H9 (cell line): ENCODE measurements around the gene LHPP. TPM values are rescaled to one million over a fixed set of nuclear protein-coding genes. Genes with fewer than 3 reads are reported as not detected.

Source experiments
- DNase-seq: peaks from one replicate; pipeline ENCODE4 v3.0.0-alpha.2; 2017
- H2AFZ ChIP-seq: one replicate; pipeline ENCODE4 v1.6.1; 2013; ENCODE audit warnings: mild to moderate bottlenecking, low read length, control low read depth, moderate library complexity
- H2AK5ac ChIP-seq: 2 replicates; pipeline ENCODE4 v1.6.1; 2013; ENCODE audit warnings: low read length, control low read depth, mixed read lengths; ENCODE audit not compliant: insufficient read length
- H2BK120ac ChIP-seq: one replicate; pipeline ENCODE4 v1.6.1; 2013; ENCODE audit warnings: low read depth, mild to moderate bottlenecking, low read length, control low read depth, inconsistent platforms; ENCODE audit not compliant: poor library complexity, severe bottlenecking
- H2BK12ac ChIP-seq: 2 replicates; pipeline ENCODE4 v1.6.1; 2013; ENCODE audit warnings: low read length, control low read depth, mixed read lengths, low read depth; ENCODE audit not compliant: insufficient read length
- H2BK15ac ChIP-seq: 2 replicates; pipeline ENCODE4 v1.6.1; 2013; ENCODE audit warnings: low read depth, low read length, control low read depth
- H2BK20ac ChIP-seq: one replicate; pipeline ENCODE4 v1.6.1; 2013; ENCODE audit warnings: low read depth, mild to moderate bottlenecking, low read length, control low read depth, inconsistent platforms; ENCODE audit not compliant: poor library complexity, severe bottlenecking
- H2BK5ac ChIP-seq: 2 replicates; pipeline ENCODE4 v1.6.1; 2013; ENCODE audit warnings: low read length, control low read depth, mixed read lengths; ENCODE audit not compliant: insufficient read length
- H3K14ac ChIP-seq: 2 replicates; pipeline ENCODE4 v1.6.1; 2013; ENCODE audit warnings: low read length, control low read depth; ENCODE audit not compliant: insufficient read depth
- H3K18ac ChIP-seq: 2 replicates; pipeline ENCODE4 v1.6.1; 2013; ENCODE audit warnings: low read depth, mild to moderate bottlenecking, mixed read lengths, low read length, control low read depth; ENCODE audit not compliant: insufficient read length
- H3K23ac ChIP-seq: 2 replicates; pipeline ENCODE4 v1.6.1; 2013; ENCODE audit warnings: low read length, control low read depth, mixed read lengths, low read depth; ENCODE audit not compliant: insufficient read length
- H3K23me2 ChIP-seq: 2 replicates; pipeline ENCODE4 v1.6.1; 2013; ENCODE audit warnings: low read depth, mild to moderate bottlenecking, mixed read lengths, low read length, control low read depth; ENCODE audit not compliant: insufficient read length, poor library complexity, severe bottlenecking
- H3K27ac ChIP-seq: 2 replicates; pipeline ENCODE4 v1.5.1; 2013; ENCODE audit warnings: low read length, control low read depth, mixed read lengths, low read depth; ENCODE audit not compliant: insufficient read length
- H3K27me3 ChIP-seq: 2 replicates; pipeline ENCODE4 v1.6.1; 2013; ENCODE audit warnings: low read length, control low read depth, inconsistent platforms; ENCODE audit not compliant: insufficient read depth
- H3K4ac ChIP-seq: 2 replicates; pipeline ENCODE4 v1.6.1; 2013; ENCODE audit warnings: low read depth, mild to moderate bottlenecking, control low read depth, inconsistent platforms, low read length, moderate library complexity
- H3K4me1 ChIP-seq: 2 replicates; pipeline ENCODE4 v1.6.1; 2013; ENCODE audit warnings: low read length, control low read depth, inconsistent platforms; ENCODE audit not compliant: insufficient read depth
- H3K4me2 ChIP-seq: 2 replicates; pipeline ENCODE4 v1.6.1; 2013; ENCODE audit warnings: low read length, control low read depth, mixed read lengths; ENCODE audit not compliant: insufficient read length, insufficient read depth
- H3K56ac ChIP-seq: 2 replicates; pipeline ENCODE4 v1.6.1; 2013; ENCODE audit warnings: low read depth, mild to moderate bottlenecking, mixed read lengths, low read length, control low read depth; ENCODE audit not compliant: insufficient read length
- H3K79me1 ChIP-seq: 2 replicates; pipeline ENCODE4 v1.6.1; 2013; ENCODE audit warnings: low read depth, mild to moderate bottlenecking, moderate library complexity, low read length, control low read depth, inconsistent platforms; ENCODE audit not compliant: insufficient read depth, poor library complexity, severe bottlenecking
- H3K79me2 ChIP-seq: 2 replicates; pipeline ENCODE4 v1.6.1; 2013; ENCODE audit warnings: low read length, control low read depth, inconsistent platforms; ENCODE audit not compliant: insufficient read depth
- H3K9ac ChIP-seq: 2 replicates; pipeline ENCODE4 v1.6.1; 2013; ENCODE audit warnings: low read length, control low read depth, mixed read lengths; ENCODE audit not compliant: insufficient read length; ENCODE audit errors: extremely low read depth
- H3K9me3 ChIP-seq: one replicate; pipeline ENCODE4 v1.6.1; 2013; ENCODE audit warnings: low read depth, low read length, inconsistent platforms; ENCODE audit not compliant: control insufficient read depth
- H3T11ph ChIP-seq: one replicate; pipeline ENCODE4 v1.6.1; 2013; ENCODE audit warnings: mild to moderate bottlenecking, low read length, control low read depth, inconsistent platforms
- H4K20me1 ChIP-seq: one replicate; pipeline ENCODE4 v1.6.1; 2013; ENCODE audit not compliant: control insufficient read depth, insufficient read length, insufficient read depth
- H4K5ac ChIP-seq: 2 replicates; pipeline ENCODE4 v1.6.1; 2013; ENCODE audit warnings: low read depth, mild to moderate bottlenecking, mixed read lengths, low read length, control low read depth; ENCODE audit not compliant: insufficient read length
- H4K8ac ChIP-seq: replicated peaks from 2 replicates; pipeline ENCODE4 v1.6.1; 2013; ENCODE audit warnings: low read length, control low read depth, mixed read lengths, low read depth; ENCODE audit not compliant: insufficient read length
- H4K91ac ChIP-seq: 2 replicates; pipeline ENCODE4 v1.6.1; 2013; ENCODE audit warnings: low read depth, mild to moderate bottlenecking, moderate library complexity, mixed read lengths, low read length, control low read depth; ENCODE audit not compliant: insufficient read length
- H3K27ac Mint-ChIP-seq, 3 experiments: 2 replicates in 2 of 3; 3 replicates in 1 of 3; pipeline ENCODE4 v1.8.0; 2020 to 2021; ENCODE audit warnings: mixed read lengths in 3 of 3, mild to moderate bottlenecking in 1 of 3, moderate library complexity in 1 of 3
- H3K27me3 Mint-ChIP-seq: 2 replicates; pipeline ENCODE4 v1.8.0; 2021; ENCODE audit warnings: low read depth, mild to moderate bottlenecking, moderate library complexity, mixed read lengths
- H3K36me3 Mint-ChIP-seq, 3 experiments: 2 replicates in 2 of 3; 3 replicates in 1 of 3; pipeline ENCODE4 v1.8.0; 2020 to 2021; ENCODE audit warnings: low read depth in 3 of 3, mixed read lengths in 3 of 3; ENCODE audit not compliant: insufficient read depth in 1 of 3
- H3K4me1 Mint-ChIP-seq, 2 experiments: 2 replicates each; pipeline ENCODE4 v1.8.0; 2020; ENCODE audit warnings: mixed read lengths in 2 of 2
- H3K4me3 Mint-ChIP-seq, 2 experiments: 2 replicates in 1 of 2; 3 replicates in 1 of 2; pipeline ENCODE4 v1.8.0; 2020 to 2021; ENCODE audit warnings: mild to moderate bottlenecking in 2 of 2, mixed read lengths in 2 of 2, moderate library complexity in 1 of 2
- H3K9me3 Mint-ChIP-seq, 2 experiments: 2 replicates in 1 of 2; 3 replicates in 1 of 2; pipeline ENCODE4 v1.8.0; 2020; ENCODE audit warnings: mild to moderate bottlenecking in 2 of 2, mixed read lengths in 2 of 2, moderate library complexity in 1 of 2
- WGBS: extraction: QIAGEN DNeasy Blood & Tissue Kit; methylation state at CpG from one replicate; pipeline ENCODE4 v1.1.7; 2013; ENCODE audit warnings: missing lambda C conversion rate, low lambda C conversion rate, mixed read lengths; ENCODE audit not compliant: insufficient read length; ENCODE audit errors: extremely low coverage; 5-methylcytosine and 5-hydroxymethylcytosine counted together
- total RNA-seq: library from RNA; stranded (reverse); gene quantifications from 2 replicates; pipeline ENCODE4 v1.2.1, GENCODE V29; 2021
- TF ChIP-seq, protein P1 (sequence below): fragments of 200-600 bp; sonication (generic); conservative IDR thresholded peaks from 3 replicates; pipeline ENCODE4 v1.8.0; 2021; ENCODE audit warnings: antibody characterized with exemption, mild to moderate bottlenecking

The LHPP gene
- total RNA-seq, 1 experiment from 2014 or later, result 29.6 TPM

DNA sequence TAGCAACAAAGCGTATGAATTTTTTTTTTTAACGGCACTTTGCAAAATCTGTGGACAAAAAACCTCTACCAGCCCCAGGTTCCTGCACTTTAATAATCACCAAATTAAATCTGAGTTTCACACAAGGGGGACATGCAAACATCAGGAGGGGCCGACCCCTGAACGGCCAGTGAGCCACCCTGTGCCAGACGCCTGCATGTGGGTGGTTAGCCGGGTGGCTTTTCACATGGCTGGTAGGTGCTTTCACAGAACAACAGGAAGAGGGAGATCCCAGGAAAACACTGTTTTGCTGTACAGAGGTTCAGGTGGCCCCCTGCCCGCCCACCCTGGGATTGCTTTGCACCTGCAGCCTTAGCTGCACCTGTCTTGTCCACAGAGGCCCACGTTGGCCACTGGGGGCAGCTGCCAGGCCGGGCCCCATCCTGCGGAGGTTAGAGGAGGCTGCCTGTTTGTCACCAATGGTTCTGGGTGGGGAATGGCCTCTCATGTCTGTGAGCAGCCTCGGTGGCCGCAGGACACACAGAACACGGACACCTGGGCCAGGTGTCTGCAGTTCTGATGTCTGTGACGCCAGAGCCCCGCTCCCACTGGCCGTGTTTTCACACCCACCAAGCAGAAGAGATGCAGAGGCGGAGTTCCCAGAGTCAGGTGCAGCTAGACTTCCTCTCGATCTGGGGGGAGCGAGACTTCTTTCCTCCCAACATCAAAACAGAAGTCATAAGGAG is 174.8 kb downstream of the LHPP start:
- 0 out of 2 replicates have a peak, but pooled peaks cover 3% of the 10 kb centered on the region for H3K79me2 ChIP-seq
- no peak overlapping the region for H4K91ac ChIP-seq
- no peak overlapping the region for H2BK15ac ChIP-seq
- no peak overlapping the region for H2BK20ac ChIP-seq
- no peaks in the 10 kb centered on the region for H3K27me3 ChIP-seq
- Mint-ChIP-seq H3K27ac (no peak overlapping the region), H3K27me3 (no peaks in the 10 kb centered on the region), H3K4me3 (no peak overlapping the region), H3K9me3 (0 out of 5 replicates have a peak, but pooled peaks cover 0 to 3% of the 10 kb centered on the region in 2 experiments), H3K4me1 (peaks cover 3 to 4% of the 10 kb centered on the region in 2 experiments; a peak in 1 of 4 replicates), H3K36me3 (peaks cover 0 to 7% (median 4%) of the 10 kb centered on the region in 3 experiments; a peak in 5 of 7 replicates)
- no peak for DNase-seq
- H2BK12ac ChIP-seq, result no peak overlapping the region
- H3K56ac ChIP-seq, result no peak overlapping the region
- no peak overlapping the region for H3K27ac ChIP-seq
- H2BK5ac ChIP-seq, result no peak overlapping the region
- no peak overlapping the region for H4K5ac ChIP-seq
- H3K23me2 ChIP-seq, result no peaks in the 10 kb centered on the region
- no peaks in the 10 kb centered on the region for H3K4me1 ChIP-seq
- H3K18ac ChIP-seq, result no peak overlapping the region
- no peak overlapping the region for H3T11ph ChIP-seq
- H2AFZ ChIP-seq, result no peak overlapping the region
- no peaks in the 10 kb centered on the region for H3K9me3 ChIP-seq
- no peak overlapping the region for H2BK120ac ChIP-seq
- no peak overlapping the region for H2AK5ac ChIP-seq
- H4K20me1 ChIP-seq, result no peaks in the 10 kb centered on the region
- H3K4me2 ChIP-seq, result no peak overlapping the region
- H3K23ac ChIP-seq, result no peak overlapping the region
- no peak overlapping the region for H4K8ac ChIP-seq
- no peak overlapping the region for H3K14ac ChIP-seq
- H3K9ac ChIP-seq, result no peak overlapping the region
- TF ChIP-seq, protein P1, sequence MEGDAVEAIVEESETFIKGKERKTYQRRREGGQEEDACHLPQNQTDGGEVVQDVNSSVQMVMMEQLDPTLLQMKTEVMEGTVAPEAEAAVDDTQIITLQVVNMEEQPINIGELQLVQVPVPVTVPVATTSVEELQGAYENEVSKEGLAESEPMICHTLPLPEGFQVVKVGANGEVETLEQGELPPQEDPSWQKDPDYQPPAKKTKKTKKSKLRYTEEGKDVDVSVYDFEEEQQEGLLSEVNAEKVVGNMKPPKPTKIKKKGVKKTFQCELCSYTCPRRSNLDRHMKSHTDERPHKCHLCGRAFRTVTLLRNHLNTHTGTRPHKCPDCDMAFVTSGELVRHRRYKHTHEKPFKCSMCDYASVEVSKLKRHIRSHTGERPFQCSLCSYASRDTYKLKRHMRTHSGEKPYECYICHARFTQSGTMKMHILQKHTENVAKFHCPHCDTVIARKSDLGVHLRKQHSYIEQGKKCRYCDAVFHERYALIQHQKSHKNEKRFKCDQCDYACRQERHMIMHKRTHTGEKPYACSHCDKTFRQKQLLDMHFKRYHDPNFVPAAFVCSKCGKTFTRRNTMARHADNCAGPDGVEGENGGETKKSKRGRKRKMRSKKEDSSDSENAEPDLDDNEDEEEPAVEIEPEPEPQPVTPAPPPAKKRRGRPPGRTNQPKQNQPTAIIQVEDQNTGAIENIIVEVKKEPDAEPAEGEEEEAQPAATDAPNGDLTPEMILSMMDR, result peak; percentile 48
- no peaks in the 10 kb centered on the region for H3K79me1 ChIP-seq
- no CpG with 5 or more reads among the region's 19 CpGs for WGBS
- no peak overlapping the region for H3K4ac ChIP-seq
